Fibroblast of peridontal ligament (primary cell): ENCODE measurements around the gene USP14.
"Not testable (repeated sequence)": the region's sequence is repeated elsewhere in the genome, so short reads cannot be mapped to it uniquely, and the experiment has no call there.

Experiments
- DNase-seq: peaks from one replicate; pipeline ENCODE4 v3.0.0-alpha.2; 2010; ENCODE audit errors: extremely low read depth

The USP14 gene

GRCh38 chr18:158128-159036 is at the start of gene USP14:
Gene USP14, plus strand, starts transcription at chr18:158557. Its CDS starts 142 bp downstream, at chr18:158699.
- DNase-seq = peak; percentile 93

- not testable (repeated sequence) for DNase-seq
These were observed 49.7 kb upstream of the USP14 start for GRCh38 chr18:108665-109063.

GRCh38 chr18:109130-109921 is 49.0 kb upstream of the USP14 start:
- DNase-seq = peak; percentile 3

- DNase-seq = not testable (repeated sequence)
These were observed 48.5 kb upstream of the USP14 start for GRCh38 chr18:109922-110261.

DNA sequence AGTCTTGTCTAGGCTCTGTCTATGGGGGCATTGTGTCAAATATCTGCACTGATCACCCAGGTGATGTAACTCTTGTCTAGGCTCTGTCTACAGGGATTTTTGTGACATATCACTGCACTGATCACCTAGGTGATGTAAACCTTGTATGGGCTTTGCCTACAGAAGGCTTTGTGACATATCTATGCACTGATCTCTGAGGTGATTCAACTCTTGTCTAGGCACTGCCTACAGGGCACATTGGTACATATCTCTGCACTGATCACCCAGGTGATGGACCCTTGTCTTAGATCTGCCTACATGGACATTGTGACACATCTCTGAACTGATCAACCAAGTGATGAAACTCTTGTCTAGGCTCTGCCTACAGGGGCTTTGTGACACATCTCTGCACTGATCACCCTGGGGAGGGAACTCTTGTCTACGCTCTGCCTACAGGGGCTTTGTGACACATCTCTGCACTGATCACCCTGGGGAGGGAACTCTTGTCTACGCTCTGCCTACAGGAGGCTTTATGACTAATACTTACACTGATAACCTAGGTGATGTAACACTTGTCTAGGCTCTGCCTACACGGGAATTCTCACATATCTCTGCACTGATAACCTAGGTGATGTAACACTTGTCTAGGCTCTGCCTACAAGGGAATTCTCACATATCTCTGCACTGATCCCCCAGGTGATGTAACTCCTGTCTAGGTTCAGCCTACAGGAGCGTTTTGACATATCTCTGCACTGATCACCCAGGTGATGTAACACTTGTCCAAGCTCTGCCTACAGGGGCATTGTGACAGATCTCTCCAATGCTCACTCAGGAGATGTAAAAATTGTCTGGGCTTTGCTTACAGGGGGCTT is 47.8 kb upstream of the USP14 start:
- DNase-seq = not testable (repeated sequence)

DNA sequence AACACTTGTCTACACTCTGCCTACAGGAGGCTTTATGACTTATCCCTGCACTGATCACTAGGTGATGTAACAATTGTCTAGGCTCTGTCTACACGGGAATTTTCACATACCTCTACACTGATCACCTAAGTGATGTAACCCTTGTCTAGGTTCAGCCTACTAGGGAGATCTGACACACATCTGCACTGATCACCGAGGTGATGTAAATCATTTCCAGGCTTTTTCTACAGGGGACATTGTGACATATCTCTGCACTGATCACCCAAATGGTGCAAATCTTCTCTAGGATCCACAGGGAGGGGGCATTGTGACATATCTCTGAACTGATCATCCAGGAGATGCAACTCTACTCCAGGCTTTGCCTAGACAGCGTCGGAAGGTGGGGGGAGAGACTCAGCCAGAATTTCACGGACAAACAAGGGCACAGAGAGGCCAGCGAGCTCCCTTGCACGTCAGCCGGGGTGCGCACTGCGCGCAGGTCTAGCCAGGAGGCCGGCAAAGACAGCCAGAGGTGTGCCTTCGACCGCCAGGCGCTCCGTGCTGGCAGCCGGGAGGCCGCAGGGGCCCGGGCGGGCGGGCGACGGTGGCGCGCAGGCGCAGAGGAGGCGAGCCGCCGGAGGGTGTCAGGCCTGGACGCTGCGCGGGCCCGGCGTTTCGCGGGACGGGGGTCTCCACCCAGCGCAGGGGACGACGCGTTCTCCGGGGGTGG is 46.9 kb upstream of the USP14 start:
- peak; percentile 8 for DNase-seq

GRCh38 chr18:112015-112733 is 46.2 kb upstream of the USP14 start:
- DNase-seq = not testable (repeated sequence)

DNA sequence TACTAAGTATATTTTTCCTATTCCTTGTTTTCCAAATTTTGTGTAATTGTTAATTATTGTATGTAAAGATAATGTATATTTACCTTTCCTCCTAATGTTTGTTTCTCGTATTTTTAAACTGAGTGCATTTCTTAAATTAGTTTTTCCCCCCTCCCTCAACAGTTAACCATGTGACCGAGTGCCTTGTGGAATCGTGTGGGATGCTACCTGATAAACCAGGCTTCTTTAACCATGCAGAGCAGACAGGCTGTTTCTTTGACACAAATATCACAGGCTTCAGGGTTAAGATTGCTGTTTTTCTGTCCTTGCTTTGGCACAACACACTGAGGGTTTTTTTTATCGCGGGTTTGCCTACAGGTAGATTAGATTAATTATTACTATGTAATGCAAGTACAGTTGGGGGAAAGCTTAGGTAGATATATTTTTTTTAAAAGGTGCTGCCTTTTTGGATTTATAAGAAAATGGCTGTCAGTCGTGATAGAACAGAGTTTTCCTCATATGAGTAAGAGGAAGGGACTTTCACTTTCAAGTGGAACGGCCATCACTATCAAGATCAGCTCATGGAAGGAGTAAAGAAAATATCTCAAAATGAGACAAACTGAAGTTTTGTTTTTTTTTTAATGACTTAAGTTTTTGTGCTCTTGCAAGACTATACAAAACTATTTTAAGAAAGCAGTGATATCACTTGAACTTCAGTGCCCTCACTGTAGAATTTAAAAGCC is 37.7 kb upstream of the USP14 start:
- not testable (repeated sequence) for DNase-seq

DNA sequence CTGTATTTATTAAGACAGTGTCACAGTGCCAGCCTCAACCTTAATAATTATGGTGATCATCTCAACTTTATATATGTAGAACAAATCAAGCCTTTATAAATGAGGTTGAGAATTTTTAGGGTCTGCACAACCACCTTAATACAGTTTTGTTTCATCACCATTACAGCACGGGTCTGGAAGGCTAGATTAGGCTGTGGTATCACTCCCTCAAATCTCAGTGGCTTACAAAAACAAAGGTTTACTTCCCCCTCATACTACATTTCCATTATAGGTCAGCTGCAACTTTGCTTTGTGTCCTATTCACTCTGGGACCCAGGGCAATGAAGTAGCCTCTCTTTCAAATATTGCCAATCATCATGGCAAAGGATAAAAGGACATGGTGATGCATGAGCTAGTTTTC is 23.3 kb upstream of the USP14 start:
- no peak for DNase-seq

DNA sequence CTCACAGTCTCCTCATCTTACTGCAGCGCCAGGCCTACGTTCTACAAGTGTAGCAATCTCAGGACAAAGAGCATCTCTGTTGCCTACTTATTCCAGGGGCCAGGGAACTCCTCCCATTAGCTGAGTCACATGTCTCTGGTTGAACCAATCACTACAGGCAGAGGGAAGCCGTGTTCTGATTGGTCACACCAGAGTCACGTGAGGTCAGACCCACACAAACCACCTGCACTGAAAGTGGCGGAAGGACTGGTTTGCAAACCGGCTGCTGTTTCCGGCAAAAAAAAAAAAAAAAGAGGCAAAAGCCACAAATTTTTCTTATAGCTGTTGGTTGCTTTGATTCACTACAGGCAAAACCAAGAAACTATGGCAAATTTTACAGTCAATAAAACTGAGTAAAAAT is 21.9 kb upstream of the USP14 start:
- no peak for DNase-seq

- no peak for DNase-seq
These were observed 21.0 kb upstream of the USP14 start for GRCh38 chr18:137327-137726.

DNA sequence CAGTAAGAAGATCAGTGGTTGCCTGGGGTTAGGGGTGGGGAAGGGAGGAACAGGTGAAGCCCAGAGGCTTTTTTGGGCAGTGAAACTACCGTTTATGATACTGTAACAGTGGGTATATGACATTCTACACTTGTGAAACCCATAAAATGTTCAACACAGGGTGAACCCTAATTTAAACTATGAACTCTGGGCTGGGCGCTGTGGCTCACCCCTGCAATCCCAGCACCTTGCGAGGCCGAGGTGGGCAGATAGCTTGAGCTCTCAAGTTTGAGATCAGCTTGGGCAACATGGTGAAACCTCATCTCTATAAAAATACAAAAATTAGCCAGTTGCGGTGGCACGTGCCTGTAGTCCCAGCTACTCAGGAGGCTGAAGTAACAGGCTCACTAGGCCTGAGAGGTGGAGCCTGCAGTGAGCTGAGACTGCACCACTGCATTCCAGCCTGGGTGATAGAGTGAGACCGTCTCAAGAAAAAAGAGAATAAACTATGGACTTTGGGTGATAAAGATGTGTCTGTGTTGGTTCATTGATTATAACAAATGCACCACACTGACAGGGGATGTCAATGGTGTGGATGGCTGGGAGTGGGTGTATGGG is 17.6 kb upstream of the USP14 start:
- no peak for DNase-seq

GRCh38 chr18:142624-143296 is 15.6 kb upstream of the USP14 start:
- not testable (repeated sequence) for DNase-seq

DNA sequence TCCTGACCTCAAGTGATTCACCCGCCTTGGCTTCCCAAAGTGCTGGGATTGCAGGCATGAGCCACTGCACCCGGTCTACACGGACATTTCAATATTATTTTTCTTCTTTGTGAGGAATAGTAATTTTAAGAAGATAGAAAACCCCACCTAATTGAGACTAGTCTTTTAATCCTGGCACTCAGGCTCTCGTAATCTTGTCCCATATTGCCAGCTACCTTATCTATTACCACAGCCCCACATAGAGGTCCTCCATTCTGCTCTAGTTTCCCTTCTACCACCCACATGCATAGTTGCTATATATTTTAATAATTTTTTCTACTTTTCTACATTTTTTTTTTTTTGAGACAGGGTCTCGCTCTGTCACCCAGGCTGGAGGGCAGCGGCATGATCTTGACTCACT is 9.5 kb upstream of the USP14 start:
- DNase-seq = no peak

- DNase-seq = peak; percentile 21
These were observed 4.2 kb upstream of the USP14 start for GRCh38 chr18:154151-154550.

- no peak for DNase-seq
These were observed 2.7 kb upstream of the USP14 start for GRCh38 chr18:155688-156087.

- no peak for DNase-seq
These were observed 1.7 kb upstream of the USP14 start for GRCh38 chr18:156514-157230.

- peak; percentile 20 for DNase-seq
These were observed 788 bp downstream of the USP14 start for GRCh38 chr18:159037-159652.
